ENCODE results near the gene MEGF8.

The MEGF8 gene

DNA sequence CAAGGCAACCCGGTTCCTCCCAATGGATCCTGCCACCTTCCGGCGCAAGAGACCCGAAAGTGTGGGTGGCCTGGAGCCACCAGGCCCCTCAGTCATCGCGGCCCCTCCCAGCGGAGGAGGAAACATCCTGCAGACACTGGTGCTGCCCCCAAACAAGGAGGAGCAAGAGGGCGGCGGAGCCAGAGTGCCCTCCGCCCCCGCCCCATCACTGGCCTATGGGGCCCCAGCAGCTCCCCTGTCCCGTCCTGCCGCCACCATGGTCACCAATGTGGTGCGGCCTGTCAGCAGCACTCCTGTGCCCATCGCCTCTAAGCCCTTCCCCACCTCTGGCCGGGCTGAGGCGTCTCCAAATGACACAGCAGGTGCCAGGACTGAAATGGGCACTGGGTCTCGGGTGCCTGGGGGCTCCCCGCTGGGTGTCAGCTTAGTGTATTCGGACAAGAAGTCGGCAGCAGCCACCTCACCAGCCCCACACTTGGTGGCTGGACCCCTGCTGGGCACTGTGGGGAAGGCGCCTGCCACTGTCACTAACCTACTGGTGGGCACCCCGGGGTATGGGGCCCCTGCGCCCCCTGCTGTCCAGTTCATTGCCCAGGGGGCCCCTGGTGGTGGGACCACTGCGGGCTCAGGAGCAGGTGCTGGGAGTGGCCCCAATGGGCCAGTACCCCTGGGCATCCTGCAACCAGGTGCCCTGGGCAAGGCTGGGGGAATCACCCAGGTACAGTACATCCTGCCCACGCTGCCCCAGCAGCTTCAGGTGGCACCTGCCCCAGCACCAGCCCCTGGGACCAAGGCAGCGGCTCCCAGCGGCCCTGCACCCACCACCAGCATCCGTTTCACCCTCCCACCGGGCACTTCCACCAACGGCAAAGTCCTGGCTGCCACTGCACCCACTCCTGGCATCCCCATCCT lies 34.7 kb upstream of the MEGF8 start:
- H3K9me3 ChIP-seq (ENCODE audit: control insufficient read depth, insufficient read depth, low read length), result no peaks in the 10 kb centered on the region
- peaks cover 8% of the 10 kb centered on the region; the same call in 1 of the 2 replicates for H3K4me1 ChIP-seq (ENCODE audit: insufficient read depth, low read length)
- H3K9ac ChIP-seq (ENCODE audit: low read depth, low read length), result no peak overlapping the region
- H3K36me3 ChIP-seq (ENCODE audit: insufficient read depth, low read length), result peaks cover 4% of the 10 kb centered on the region; the same call in 1 of the 2 replicates

DNA sequence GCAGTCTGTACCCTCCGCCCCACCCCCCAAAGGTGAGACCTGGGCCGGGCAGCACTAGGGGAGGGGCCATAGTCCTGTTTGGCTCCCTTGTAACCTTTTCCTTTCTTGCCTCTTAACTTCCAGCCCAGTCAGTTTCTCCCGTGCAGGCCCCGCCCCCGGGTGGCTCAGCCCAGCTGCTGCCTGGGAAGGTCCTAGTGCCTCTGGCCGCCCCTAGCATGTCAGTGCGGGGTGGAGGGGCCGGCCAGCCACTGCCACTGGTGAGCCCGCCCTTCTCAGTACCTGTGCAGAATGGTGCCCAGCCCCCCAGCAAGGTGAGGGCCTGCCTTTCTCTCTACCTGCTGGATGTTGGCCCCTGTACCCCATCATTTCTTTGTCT lies 34.0 kb upstream of the MEGF8 start:
- Histone ChIP-seq H3K36me3 (ENCODE audit: insufficient read depth, low read length) (peaks cover 4% of the 10 kb centered on the region; the same call in 1 of the 2 replicates), H3K9ac (ENCODE audit: low read depth, low read length) (no peak overlapping the region), H3K9me3 (ENCODE audit: control insufficient read depth, insufficient read depth, low read length) (no peaks in the 10 kb centered on the region), H3K4me1 (ENCODE audit: insufficient read depth, low read length) (peaks cover 6% of the 10 kb centered on the region; the same call in 1 of the 2 replicates)

DNA sequence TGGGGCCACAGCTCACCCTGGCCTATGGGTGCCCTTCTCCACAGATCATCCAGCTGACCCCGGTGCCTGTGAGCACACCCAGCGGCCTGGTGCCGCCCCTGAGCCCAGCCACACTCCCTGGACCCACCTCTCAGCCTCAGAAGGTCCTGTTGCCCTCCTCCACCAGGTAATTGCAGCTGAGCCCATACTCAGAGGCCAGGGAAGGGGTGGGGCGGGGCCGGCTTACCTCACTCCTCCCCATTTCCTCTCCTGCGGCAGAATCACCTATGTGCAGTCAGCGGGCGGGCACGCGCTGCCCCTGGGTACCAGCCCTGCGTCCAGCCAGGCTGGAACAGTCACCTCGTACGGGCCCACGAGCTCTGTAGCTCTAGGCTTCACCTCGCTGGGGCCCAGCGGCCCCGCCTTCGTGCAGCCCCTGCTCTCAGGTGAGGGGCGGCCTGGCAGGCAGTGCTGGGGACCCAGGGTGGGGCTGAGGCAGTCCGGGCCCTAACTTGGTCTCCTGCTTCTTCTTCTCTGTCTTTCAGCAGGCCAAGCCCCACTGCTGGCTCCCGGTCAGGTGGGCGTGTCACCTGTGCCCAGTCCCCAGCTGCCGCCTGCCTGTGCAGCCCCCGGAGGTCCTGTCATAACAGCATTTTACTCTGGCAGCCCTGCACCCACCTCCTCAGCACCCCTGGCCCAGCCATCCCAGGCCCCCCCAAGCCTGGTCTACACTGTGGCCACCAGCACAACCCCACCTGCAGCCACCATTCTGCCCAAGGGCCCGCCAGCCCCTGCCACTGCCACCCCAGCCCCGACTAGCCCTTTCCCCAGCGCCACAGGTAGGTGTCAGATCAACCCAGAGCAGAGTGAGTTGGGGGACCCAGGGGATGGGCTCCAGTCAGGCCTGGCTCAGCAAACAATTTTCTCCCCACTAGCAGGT lies 33.1 kb upstream of the MEGF8 start:
- H3K4me1 ChIP-seq (ENCODE audit: insufficient read depth, low read length), result peaks cover 6% of the 10 kb centered on the region; the same call in 1 of the 2 replicates
- peaks cover 2% of the 10 kb centered on the region; the same call in 1 of the 2 replicates for H3K36me3 ChIP-seq (ENCODE audit: insufficient read depth, low read length)
- no peaks in the 10 kb centered on the region for H3K9me3 ChIP-seq (ENCODE audit: control insufficient read depth, insufficient read depth, low read length)
- H3K9ac ChIP-seq (ENCODE audit: low read depth, low read length), result no peak overlapping the region

DNA sequence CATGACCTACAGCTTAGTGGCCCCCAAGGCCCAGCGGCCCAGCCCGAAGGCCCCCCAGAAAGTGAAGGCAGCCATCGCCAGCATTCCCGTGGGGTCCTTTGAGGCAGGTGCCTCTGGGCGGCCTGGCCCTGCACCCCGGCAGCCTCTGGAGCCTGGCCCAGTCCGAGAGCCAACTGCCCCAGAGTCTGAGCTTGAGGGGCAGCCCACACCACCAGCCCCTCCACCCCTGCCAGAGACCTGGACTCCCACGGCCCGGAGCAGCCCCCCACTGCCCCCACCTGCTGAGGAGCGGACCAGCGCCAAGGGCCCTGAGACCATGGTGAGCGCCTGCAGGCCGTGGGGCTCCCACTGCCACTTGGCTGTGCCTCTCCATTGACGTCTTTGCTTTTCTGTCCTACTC lies 32.5 kb upstream of the MEGF8 start:
- H3K9ac ChIP-seq (ENCODE audit: low read depth, low read length), result no peak overlapping the region
- no peaks in the 10 kb centered on the region; the same call in 1 of the 2 replicates for H3K36me3 ChIP-seq (ENCODE audit: insufficient read depth, low read length)
- H3K4me1 ChIP-seq (ENCODE audit: insufficient read depth, low read length), result peaks cover 6% of the 10 kb centered on the region; the same call in 1 of the 2 replicates
- no peaks in the 10 kb centered on the region for H3K9me3 ChIP-seq (ENCODE audit: control insufficient read depth, insufficient read depth, low read length)

DNA sequence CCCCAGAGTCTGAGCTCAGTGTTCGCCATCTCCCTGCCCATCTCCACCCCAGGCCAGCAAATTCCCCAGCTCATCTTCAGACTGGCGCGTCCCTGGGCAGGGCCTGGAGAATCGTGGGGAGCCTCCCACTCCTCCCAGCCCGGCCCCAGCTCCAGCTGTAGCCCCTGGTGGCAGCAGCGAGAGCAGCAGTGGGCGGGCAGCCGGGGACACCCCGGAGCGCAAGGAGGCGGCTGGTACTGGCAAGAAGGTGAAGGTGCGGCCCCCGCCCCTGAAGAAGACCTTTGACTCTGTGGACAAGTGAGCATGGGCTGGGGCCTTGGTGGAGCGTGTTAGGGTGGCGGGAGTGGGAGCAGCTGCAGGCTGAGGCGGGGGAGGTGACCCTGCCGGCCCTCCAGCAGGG lies 31.9 kb upstream of the MEGF8 start:
- Histone ChIP-seq H3K4me1 (ENCODE audit: insufficient read depth, low read length) (peaks cover 6% of the 10 kb centered on the region; the same call in 1 of the 2 replicates), H3K9me3 (ENCODE audit: control insufficient read depth, insufficient read depth, low read length) (no peaks in the 10 kb centered on the region), H3K36me3 (ENCODE audit: insufficient read depth, low read length) (no peaks in the 10 kb centered on the region; the same call in 1 of the 2 replicates), H3K9ac (ENCODE audit: low read depth, low read length) (no peak overlapping the region)

DNA sequence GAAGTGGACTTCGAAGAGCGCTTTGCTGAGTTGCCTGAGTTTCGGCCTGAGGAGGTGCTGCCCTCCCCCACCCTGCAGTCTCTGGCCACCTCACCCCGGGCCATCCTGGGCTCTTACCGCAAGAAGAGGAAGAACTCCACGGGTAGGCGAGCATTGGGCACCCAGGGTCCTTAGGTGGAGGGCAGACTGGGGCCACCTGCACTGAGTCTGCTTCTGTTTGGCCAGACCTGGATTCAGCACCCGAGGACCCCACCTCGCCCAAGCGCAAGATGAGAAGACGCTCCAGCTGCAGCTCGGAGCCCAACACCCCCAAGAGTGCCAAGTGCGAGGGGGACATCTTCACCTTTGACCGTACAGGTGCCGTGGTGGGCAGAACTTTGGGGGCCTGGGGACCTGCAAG lies 31.5 kb upstream of the MEGF8 start:
- H3K9ac ChIP-seq (ENCODE audit: low read depth, low read length), result no peak overlapping the region
- peaks cover 6% of the 10 kb centered on the region; the same call in 1 of the 2 replicates for H3K4me1 ChIP-seq (ENCODE audit: insufficient read depth, low read length)
- H3K36me3 ChIP-seq (ENCODE audit: insufficient read depth, low read length), result no peaks in the 10 kb centered on the region; the same call in 1 of the 2 replicates
- H3K9me3 ChIP-seq (ENCODE audit: control insufficient read depth, insufficient read depth, low read length), result no peaks in the 10 kb centered on the region

DNA sequence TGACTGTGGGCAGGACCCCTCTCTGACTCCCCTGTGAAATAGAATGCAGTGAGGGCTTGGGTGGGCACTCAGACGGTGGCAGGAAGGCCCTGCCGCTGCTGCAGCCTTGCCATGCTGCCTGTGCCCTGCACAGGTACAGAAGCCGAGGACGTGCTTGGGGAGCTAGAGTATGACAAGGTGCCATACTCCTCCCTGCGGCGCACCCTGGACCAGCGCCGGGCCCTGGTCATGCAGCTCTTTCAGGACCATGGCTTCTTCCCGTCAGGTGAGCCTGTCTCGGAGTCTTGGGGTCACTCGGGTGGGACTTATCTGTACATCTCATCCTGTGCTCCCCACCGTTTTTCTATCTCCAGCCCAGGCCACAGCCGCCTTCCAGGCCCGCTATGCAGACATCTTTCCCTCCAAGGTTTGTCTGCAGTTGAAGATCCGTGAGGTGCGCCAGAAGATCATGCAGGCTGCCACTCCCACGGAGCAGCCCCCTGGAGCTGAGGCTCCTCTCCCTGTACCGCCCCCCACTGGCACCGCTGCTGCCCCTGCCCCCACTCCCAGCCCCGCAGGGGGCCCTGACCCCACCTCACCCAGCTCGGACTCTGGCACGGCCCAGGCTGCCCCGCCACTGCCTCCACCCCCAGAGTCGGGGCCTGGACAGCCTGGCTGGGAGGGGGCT lies 30.8 kb upstream of the MEGF8 start:
- Histone ChIP-seq H3K9me3 (ENCODE audit: control insufficient read depth, insufficient read depth, low read length) (no peaks in the 10 kb centered on the region), H3K9ac (ENCODE audit: low read depth, low read length) (no peak overlapping the region), H3K4me1 (ENCODE audit: insufficient read depth, low read length) (peaks cover 6% of the 10 kb centered on the region; the same call in 1 of the 2 replicates), H3K36me3 (ENCODE audit: insufficient read depth, low read length) (no peaks in the 10 kb centered on the region; the same call in 1 of the 2 replicates)

DNA sequence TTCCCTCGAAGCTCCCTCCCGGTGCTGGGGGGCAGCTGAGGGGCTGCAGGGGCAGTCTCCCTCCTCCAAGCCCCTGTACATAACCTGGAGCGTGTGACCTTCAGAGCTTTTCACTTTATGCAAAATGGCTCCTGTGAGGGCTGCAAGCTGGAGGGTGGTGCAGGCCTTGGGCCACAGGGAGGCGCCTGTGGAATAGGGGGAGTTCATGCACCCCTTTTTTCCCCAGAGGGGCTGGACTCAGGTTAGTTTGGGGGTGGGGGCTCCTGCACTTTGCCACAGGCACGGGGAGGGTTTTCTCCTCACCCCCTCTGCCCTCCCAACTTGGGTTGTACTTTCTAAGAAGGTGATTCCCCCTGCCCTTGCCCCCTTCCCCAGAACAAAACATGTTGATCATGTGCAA lies 30.1 kb upstream of the MEGF8 start:
- Histone ChIP-seq H3K36me3 (ENCODE audit: insufficient read depth, low read length) (no peaks in the 10 kb centered on the region; the same call in 1 of the 2 replicates), H3K4me1 (ENCODE audit: insufficient read depth, low read length) (peaks cover 6% of the 10 kb centered on the region; the same call in 1 of the 2 replicates), H3K9me3 (ENCODE audit: control insufficient read depth, insufficient read depth, low read length) (no peaks in the 10 kb centered on the region), H3K9ac (ENCODE audit: low read depth, low read length) (no peak overlapping the region)

DNA sequence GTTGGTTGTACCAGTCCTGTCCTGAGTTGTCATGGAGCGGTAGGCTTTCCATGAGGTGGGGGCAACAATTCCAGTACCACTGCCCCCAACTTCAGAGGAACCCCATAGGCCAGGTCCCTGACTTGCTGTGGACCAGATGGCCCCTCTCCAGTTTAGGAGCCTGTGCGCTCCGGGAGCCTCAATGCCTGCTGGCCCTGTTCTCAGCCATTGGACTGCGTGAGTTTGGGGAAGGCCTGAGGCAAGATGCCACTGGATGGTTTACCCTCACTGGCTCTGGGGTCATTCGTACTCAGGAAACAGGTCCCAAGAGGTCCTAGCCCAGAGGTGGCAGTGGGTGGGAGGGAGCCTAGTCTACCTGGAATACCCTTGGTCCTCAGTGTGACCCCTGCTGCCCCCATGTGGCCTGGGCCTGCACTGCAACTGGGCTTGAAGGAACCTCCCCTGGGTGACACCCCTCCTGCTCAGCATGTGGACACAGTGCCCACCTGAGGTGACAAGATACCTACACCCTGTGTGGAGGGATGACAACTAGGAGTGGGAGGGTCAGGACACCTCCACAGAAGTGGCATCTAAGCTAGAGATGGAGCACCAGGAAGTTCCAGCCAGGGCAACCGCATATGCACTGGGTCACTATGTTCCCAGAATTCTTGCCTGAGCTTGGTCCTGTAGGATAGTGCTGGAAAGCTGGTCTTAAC lies 29.5 kb upstream of the MEGF8 start:
- Histone ChIP-seq H3K9ac (ENCODE audit: low read depth, low read length) (no peak overlapping the region), H3K4me1 (ENCODE audit: insufficient read depth, low read length) (peaks cover 6% of the 10 kb centered on the region; the same call in 1 of the 2 replicates), H3K9me3 (ENCODE audit: control insufficient read depth, insufficient read depth, low read length) (no peaks in the 10 kb centered on the region), H3K36me3 (ENCODE audit: insufficient read depth, low read length) (no peaks in the 10 kb centered on the region; the same call in 1 of the 2 replicates)

DNA sequence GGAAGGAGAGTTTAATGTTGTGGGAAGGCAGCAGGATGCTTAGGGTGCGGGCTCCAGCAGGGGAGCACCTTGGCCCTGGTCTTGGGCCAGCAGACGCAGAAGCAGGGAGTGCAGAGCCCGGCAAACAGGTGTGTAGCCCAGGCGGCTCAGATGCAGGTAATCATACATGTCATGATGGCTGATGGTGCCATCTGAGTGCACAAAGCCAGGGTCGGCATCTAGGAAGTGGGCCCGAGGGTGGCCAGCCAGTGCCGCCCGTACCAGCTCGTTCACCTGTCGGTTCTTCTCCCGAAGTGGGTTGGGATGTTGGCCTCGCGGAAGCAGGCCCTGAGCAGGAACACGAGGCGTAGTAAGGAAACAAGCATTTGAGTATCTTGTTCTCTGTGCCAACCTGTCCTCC lies 28.4 kb upstream of the MEGF8 start:
- H3K9me3 ChIP-seq (ENCODE audit: control insufficient read depth, insufficient read depth, low read length), result no peaks in the 10 kb centered on the region
- peaks cover 8% of the 10 kb centered on the region for H3K4me1 ChIP-seq (ENCODE audit: insufficient read depth, low read length)
- no peaks in the 10 kb centered on the region; the same call in 1 of the 2 replicates for H3K36me3 ChIP-seq (ENCODE audit: insufficient read depth, low read length)

DNA sequence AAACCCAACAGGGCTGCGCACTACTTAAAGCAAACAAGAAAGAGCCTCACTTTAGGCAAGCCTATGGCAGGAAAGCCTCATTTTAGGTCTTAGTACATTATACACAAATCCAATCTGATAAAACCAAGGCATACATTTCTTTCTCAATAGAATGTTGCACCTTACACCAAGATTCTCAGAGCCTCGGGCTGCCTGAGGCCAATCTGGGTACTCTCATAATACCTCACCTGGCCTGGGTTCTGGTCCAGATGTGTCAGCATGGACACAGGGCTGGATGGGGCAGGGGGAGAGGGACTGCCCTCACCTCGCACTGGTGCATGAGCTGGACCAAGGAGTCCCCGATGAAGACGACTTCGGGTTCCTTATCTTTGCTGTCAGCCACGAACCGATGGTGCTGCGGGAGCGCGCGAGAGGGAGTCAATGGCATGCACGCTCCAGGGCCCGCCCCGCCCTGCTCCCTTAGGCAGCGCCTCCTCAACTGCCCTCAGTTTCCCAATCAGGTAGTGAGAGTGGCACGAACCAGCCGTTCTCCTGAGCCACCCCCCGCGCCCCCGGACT lies 23.7 kb upstream of the MEGF8 start, which contains the start of gene PRR19:
Gene PRR19 (plus strand): TSS at position 487 of the 558 bp plus-strand sequence. CDS start 7,453 bp downstream, outside the sequence.
- peaks cover 12% of the 10 kb centered on the region for H3K4me1 ChIP-seq (ENCODE audit: insufficient read depth, low read length)
- peak within 1 kb of the TSS; percentile 94 for H3K9ac ChIP-seq (ENCODE audit: low read depth, low read length)
- no peaks in the 10 kb centered on the region for H3K36me3 ChIP-seq (ENCODE audit: insufficient read depth, low read length)
- no peaks in the 10 kb centered on the region for H3K9me3 ChIP-seq (ENCODE audit: control insufficient read depth, insufficient read depth, low read length)

More for the DNA sequence above, 28.4 kb upstream of the MEGF8 start:
- H3K9ac ChIP-seq (ENCODE audit: low read depth, low read length), result no peak overlapping the region

DNA sequence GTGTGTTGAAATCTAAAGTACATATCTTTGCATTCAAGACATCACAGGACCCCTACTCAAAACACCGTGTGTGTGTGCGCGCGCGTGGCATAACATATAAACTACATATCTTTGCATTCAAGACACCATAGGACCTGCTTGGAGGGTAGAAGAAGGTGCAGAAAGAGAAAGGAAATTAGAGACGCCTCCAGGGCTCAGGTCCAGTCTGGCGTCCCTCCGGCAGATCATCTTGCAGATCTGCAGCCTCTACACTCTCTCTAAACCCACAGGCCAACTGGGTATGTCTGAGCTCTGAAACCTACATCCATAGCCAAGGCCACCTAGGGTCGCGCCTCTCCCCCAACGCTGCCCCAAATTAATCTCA lies 22.4 kb upstream of the MEGF8 start:
- Histone ChIP-seq H3K4me1 (ENCODE audit: insufficient read depth, low read length) (peaks cover 12% of the 10 kb centered on the region), H3K36me3 (ENCODE audit: insufficient read depth, low read length) (no peaks in the 10 kb centered on the region), H3K9me3 (ENCODE audit: control insufficient read depth, insufficient read depth, low read length) (no peaks in the 10 kb centered on the region), H3K9ac (ENCODE audit: low read depth, low read length) (peak overlapping the region; percentile 37; the same call in 1 of the 2 replicates)

DNA sequence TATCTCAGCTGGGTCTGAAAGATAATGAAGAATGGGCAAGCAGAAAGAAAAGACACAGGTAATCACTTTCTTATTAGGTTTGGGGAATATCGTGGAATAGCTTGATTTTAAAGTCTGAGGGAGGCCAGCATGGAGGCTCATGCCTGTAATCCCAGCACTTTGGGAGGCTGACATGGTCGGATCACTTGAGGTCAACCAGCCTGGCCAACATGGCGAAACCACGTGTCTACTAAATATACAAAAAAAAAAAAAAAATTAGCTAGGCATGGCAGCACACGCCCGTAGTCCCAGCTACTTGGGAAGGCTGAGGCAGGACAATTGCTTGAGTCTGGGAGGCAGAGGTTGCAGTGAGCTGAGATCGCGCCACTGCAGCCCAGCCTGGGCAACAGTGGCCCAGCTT lies 21.6 kb upstream of the MEGF8 start:
- Histone ChIP-seq H3K9me3 (ENCODE audit: control insufficient read depth, insufficient read depth, low read length) (no peaks in the 10 kb centered on the region), H3K36me3 (ENCODE audit: insufficient read depth, low read length) (no peaks in the 10 kb centered on the region), H3K9ac (ENCODE audit: low read depth, low read length) (no peak overlapping the region), H3K4me1 (ENCODE audit: insufficient read depth, low read length) (peaks cover 12% of the 10 kb centered on the region)

Data from ES-I3 (cell line).